OCI-LY7 (cell line): ENCODE results near the gene C2. TPM values are rescaled to one million over a fixed set of nuclear protein-coding genes. Genes with fewer than 3 reads are reported as not detected.
A peak's percentile ranks its signal among the peaks of the same experiment; 100 is the strongest.

ENCODE experiments used
- Bru-seq: library from RNA; stranded (reverse); fragments of 400-500 nt; gene quantifications from one replicate; lab custom pipeline; 2021; lab: Mats Ljungman, UMichigan
- BruChase-seq, 2 experiments: library from RNA; stranded (reverse); fragments of 400-500 nt; gene quantifications; one replicate each; lab custom pipeline; 2021; lab: Mats Ljungman, UMichigan
- BruUV-seq: library from RNA; stranded (reverse); fragments of 400-500 nt; replicated peaks from 2 replicates; lab custom pipeline; 2021; lab: Mats Ljungman, UMichigan
- CTCF ChIA-PET: fragments of 300-600 bp; sonication (Branson Sonifier 250); formaldehyde crosslinking; loops from one replicate; lab custom pipeline; 2022; ENCODE audit warnings: antibody characterized with exemption; ENCODE audit not compliant: unreplicated experiment; lab: Charles Lee
- POLR2A ChIA-PET: fragments of 300-600 bp; sonication (Branson Sonifier 250); formaldehyde crosslinking; loops from one replicate; lab custom pipeline; 2022; ENCODE audit warnings: antibody characterized with exemption; lab: Charles Lee
- DNase-seq: peaks from one replicate; pipeline ENCODE4 v3.0.0-alpha.2; 2015; ENCODE audit warnings: low spot score
- H2AFZ ChIP-seq: fragments of 200-600 bp; sonication (generic), shearing (Covaris generic); 2 replicates; pipeline ENCODE4 v1.6.1; 2014; ENCODE audit warnings: mild to moderate bottlenecking, antibody characterized with exemption, low read length, moderate library complexity
- H3K27ac ChIP-seq: fragments of 200-600 bp; sonication (generic); 2 replicates; pipeline ENCODE4 v1.5.1; 2014; ENCODE audit warnings: mixed run types, low read depth, mild to moderate bottlenecking, moderate library complexity, low read length, inconsistent platforms; ENCODE audit not compliant: poor library complexity, severe bottlenecking
- H3K36me3 ChIP-seq: fragments of 200-600 bp; sonication (generic); 2 replicates; pipeline ENCODE4 v1.6.1; 2014; ENCODE audit warnings: mild to moderate bottlenecking, antibody characterized with exemption, low read length, moderate library complexity, mixed read lengths; ENCODE audit not compliant: insufficient read depth
- H3K4me1 ChIP-seq: fragments of 200-600 bp; sonication (generic); 2 replicates; pipeline ENCODE4 v1.5.1; 2014; ENCODE audit warnings: mild to moderate bottlenecking, low read length; ENCODE audit not compliant: insufficient read depth, poor library complexity, severe bottlenecking
- H3K4me2 ChIP-seq: fragments of 200-600 bp; sonication (generic); 2 replicates; pipeline ENCODE4 v1.6.1; 2014; ENCODE audit warnings: mild to moderate bottlenecking, low read length
- H3K4me3 ChIP-seq: fragments of 200-600 bp; sonication (generic); 2 replicates; pipeline ENCODE4 v1.5.1; 2014; ENCODE audit warnings: mild to moderate bottlenecking, low read depth, low read length; ENCODE audit not compliant: poor library complexity, severe bottlenecking
- H3K79me2 ChIP-seq: fragments of 200-600 bp; sonication (generic); 2 replicates; pipeline ENCODE4 v1.6.1; 2016; ENCODE audit warnings: low read depth, mild to moderate bottlenecking, low read length, moderate library complexity, mixed read lengths; ENCODE audit not compliant: insufficient read depth
- H3K9me2 ChIP-seq: fragments of 200-600 bp; sonication (generic); 2 replicates; pipeline ENCODE4 v1.6.1; 2016; ENCODE audit warnings: mild to moderate bottlenecking, low read length, mixed read lengths; ENCODE audit not compliant: insufficient read depth
- H3K9me3 ChIP-seq: fragments of 200-600 bp; sonication (generic); 2 replicates; pipeline ENCODE4 v1.6.1; 2014; ENCODE audit warnings: mild to moderate bottlenecking, mixed run types, low read length, mixed read lengths
- H4K20me1 ChIP-seq: fragments of 200-600 bp; sonication (generic); 2 replicates; pipeline ENCODE4 v1.6.1; 2014; ENCODE audit warnings: mild to moderate bottlenecking, antibody characterized with exemption, low read length, moderate library complexity, mixed read lengths; ENCODE audit not compliant: insufficient read depth
- CTCF ChIP-seq: fragments of 200-600 bp; sonication (generic); conservative IDR thresholded peaks from 2 replicates; pipeline ENCODE4 v1.5.1; 2014; ENCODE audit warnings: mild to moderate bottlenecking, antibody characterized with exemption, low read length, moderate library complexity, mixed read lengths
- EZH2phosphoT487 ChIP-seq: fragments of 200-600 bp; sonication (generic); IDR thresholded peaks from 2 replicates; pipeline ENCODE4 v1.6.1; 2018; ENCODE audit warnings: low read depth, borderline replicate concordance, mild to moderate bottlenecking, mixed run types, antibody characterized with exemption, low read length, moderate library complexity, mixed read lengths
- intact Hi-C: fragments of 100-400 bp; cut with micrococcal nuclease; formaldehyde crosslinking; loops from one replicate; pipeline ENCODE4 v1.10.0; 2022; ENCODE audit not compliant: unreplicated experiment
- long read RNA-seq: library from polyadenylated mRNA; stranded (forward); transcript quantifications from one replicate; pipeline ENCODE4 v2.0.0, GENCODE V29; 2022
- total RNA-seq, 2 experiments: library from RNA; depleted of rRNA in 1 of 2; stranded (reverse); fragments of >200 nt in 1 of 2; shearing (Covaris generic) in 1 of 2; gene quantifications; 2 replicates each; pipeline ENCODE4 v1.2.3, GENCODE V29; 2014 to 2022

The C2 gene
- total RNA-seq (2014; rRNA removed; shearing (Covaris generic)) (3.1 and 3.4 TPM in 2 replicates), total RNA-seq (2022) (4.4 and 8.7 TPM in 2 replicates), Bru-seq, nascent RNA (percentile 54 among the genes with signal in this experiment), BruChase-seq, experiment 1, labeled RNA remaining after a 6-hour chase (percentile 55 among the genes with signal in this experiment), BruChase-seq, experiment 2, labeled RNA remaining after a 2-hour chase (percentile 49 among the genes with signal in this experiment)
- long read RNA-seq, partial matches to known transcripts = 0 of 5 reads
- long read RNA-seq, other reads (novel, unspliced or antisense) = 5 of 5 reads

GRCh38 chr6:31927242-31927862 is at the start of gene C2:
Gene C2, plus strand, starts transcription at chr6:31927717. Its CDS starts 36 bp downstream, at chr6:31927753.
- Histone ChIP-seq H3K79me2 (no peaks in the 10 kb centered on the region), H4K20me1 (no peaks in the 10 kb centered on the region), H2AFZ (no peak within 1 kb of the TSS), H3K9me2 (no peaks in the 10 kb centered on the region), H3K9me3 (no peaks in the 10 kb centered on the region), H3K4me3 (no peak within 1 kb of the TSS), H3K36me3 (no peaks in the 10 kb centered on the region), H3K27ac (no peak within 1 kb of the TSS), H3K4me1 (no peaks in the 10 kb centered on the region), H3K4me2 (no peak within 1 kb of the TSS)
- CTCF ChIA-PET = no interaction called here
- intact Hi-C loops = no loop called here
- POLR2A ChIA-PET = no interaction called here
- no peak for TF ChIP-seq EZH2phosphoT487
- no peak for TF ChIP-seq CTCF
- DNase-seq = no peak
- BruUV-seq = no TSS peak

- Histone ChIP-seq H3K79me2 (no peaks in the 10 kb centered on the region), H3K4me1 (peaks cover 8% of the 10 kb centered on the region), H3K9me3 (no peaks in the 10 kb centered on the region), H3K9me2 (no peaks in the 10 kb centered on the region), H3K27ac (no peak overlapping the region), H2AFZ (no peak overlapping the region), H3K36me3 (peaks cover 38% of the 10 kb centered on the region), H3K4me3 (no peak overlapping the region), H4K20me1 (no peaks in the 10 kb centered on the region), H3K4me2 (no peak overlapping the region)
- intact Hi-C loops = no loop called here
- POLR2A ChIA-PET = no interaction called here
- no TSS peak for BruUV-seq
- no peak for TF ChIP-seq EZH2phosphoT487
- TF ChIP-seq CTCF = no peak
- DNase-seq = no peak
- CTCF ChIA-PET = no interaction called here
These were observed 49.3 kb upstream of the C2 start for GRCh38 chr6:31878222-31878621.

- intact Hi-C loops = no loop called here
- DNase-seq = no peak
- H3K36me3 ChIP-seq = peaks cover 43% of the 10 kb centered on the region
- no peak within 1 kb of the TSS for H3K27ac ChIP-seq
- H3K4me3 ChIP-seq = no peak within 1 kb of the TSS
- TF ChIP-seq EZH2phosphoT487 = no peak
- no peak for TF ChIP-seq CTCF
- no peak within 1 kb of the TSS for H3K4me2 ChIP-seq
- no TSS peak for BruUV-seq
- H3K79me2 ChIP-seq = no peaks in the 10 kb centered on the region
- CTCF ChIA-PET = no interaction called here
- POLR2A ChIA-PET = no interaction called here
- H4K20me1 ChIP-seq = no peaks in the 10 kb centered on the region
- H3K4me1 ChIP-seq = peaks cover 8% of the 10 kb centered on the region
- no peak within 1 kb of the TSS for H2AFZ ChIP-seq
- no peaks in the 10 kb centered on the region for H3K9me3 ChIP-seq
- H3K9me2 ChIP-seq = no peaks in the 10 kb centered on the region
These were observed 48.8 kb upstream of the C2 start, which contains the start of gene SLC44A4 for GRCh38 chr6:31878726-31879125. Gene SLC44A4, minus strand, starts transcription at chr6:31878997. Its CDS starts 17 bp downstream, at chr6:31878980.
